Retina (tissue), 1 donor: ENCODE measurements around the gene RNF44.

ENCODE experiments used
- DNase-seq: peaks from one replicate; pipeline ENCODE4 v3.0.0-alpha.2; 2016

RNF44 gene

GRCh38 chr5:176534640-176535039, 2.6 kb downstream of the RNF44 start:
- DNase-seq: no peak

- DNase-seq: no peak
Measured at GRCh38 chr5:176533894-176534611, 3.1 kb downstream of the RNF44 start.

GRCh38 chr5:176533390-176533789, 3.8 kb downstream of the RNF44 start:
- DNase-seq: no peak

- no peak for DNase-seq
Measured at GRCh38 chr5:176532795-176533194, 4.4 kb downstream of the RNF44 start.

- DNase-seq: no peak
Measured at GRCh38 chr5:176531902-176532493, 5.2 kb downstream of the RNF44 start.

- no peak for DNase-seq
Measured at GRCh38 chr5:176530983-176531901, 6.0 kb downstream of the RNF44 start.

- no peak for DNase-seq
Measured at GRCh38 chr5:176530393-176530982, 6.7 kb downstream of the RNF44 start.

GRCh38 chr5:176529741-176530141, 7.5 kb downstream of the RNF44 start:
- DNase-seq: no peak

GRCh38 chr5:176529116-176529740, 8.0 kb downstream of the RNF44 start:
- DNase-seq: no peak

GRCh38 chr5:176528761-176529115, 8.5 kb downstream of the RNF44 start:
- no peak for DNase-seq

- DNase-seq: no peak
Measured at GRCh38 chr5:176528301-176528700, 8.9 kb downstream of the RNF44 start.

GRCh38 chr5:176527246-176528222, 9.7 kb downstream of the RNF44 start:
- no peak for DNase-seq

- no peak for DNase-seq
Measured at GRCh38 chr5:176526462-176526861, 10.7 kb downstream of the RNF44 start.

GRCh38 chr5:176525677-176526076, 11.5 kb downstream of the RNF44 start:
- DNase-seq: no peak

GRCh38 chr5:176524987-176525386, 12.2 kb downstream of the RNF44 start:
- no peak for DNase-seq

- DNase-seq: no peak
Measured at GRCh38 chr5:176524138-176524537, 13.1 kb downstream of the RNF44 start.

GRCh38 chr5:176521699-176522263, 15.4 kb downstream of the RNF44 start:
- DNase-seq: no peak

- no peak for DNase-seq
Measured at GRCh38 chr5:176521286-176521685, 15.9 kb downstream of the RNF44 start.

- no peak for DNase-seq
Measured at GRCh38 chr5:176519810-176520720, 17.1 kb downstream of the RNF44 start.

- DNase-seq: no peak
Measured at GRCh38 chr5:176517053-176517661, 20.0 kb downstream of the RNF44 start.
